ENCODE measurements around the gene KNTC1. TPM values are rescaled to one million over a fixed set of nuclear protein-coding genes. Genes with fewer than 3 reads are reported as not detected.

The KNTC1 gene
- total and polyA plus RNA-seq, 2 of the 13 experiments (the other 11 are each of a cell fraction or from before 2014, with no cell fraction given): 45.1 to 57.6 TPM

DNA sequence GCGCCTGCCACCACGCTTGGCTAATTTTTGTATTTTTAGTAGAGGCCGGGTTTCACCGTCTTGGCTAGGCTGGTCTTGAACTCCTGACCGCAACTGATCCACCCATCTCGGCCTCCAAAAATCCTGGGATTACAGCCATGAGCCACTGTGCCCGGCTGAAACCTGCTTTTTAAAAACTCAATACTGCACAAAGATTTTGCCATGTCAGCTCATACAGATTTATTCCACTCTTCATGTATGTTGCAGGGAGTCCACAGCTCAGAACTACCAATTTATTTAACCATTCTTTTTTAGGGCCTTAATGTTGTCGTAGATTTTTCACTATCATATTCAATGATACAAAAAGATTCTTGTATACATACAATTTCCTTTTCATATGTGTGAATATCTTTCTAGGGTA lies 46.3 kb upstream of the KNTC1 start:
- ATAC-seq (no peak), FAIRE-seq (no peak), DNase-seq (ENCODE audit: low spot score) (no peak)
- no peak overlapping the region for H3K4me2 ChIP-seq (ENCODE audit: low read depth, low read length)
- H3K9ac ChIP-seq (ENCODE audit: insufficient read depth, low read depth, low read length): no peak overlapping the region
- intact Hi-C loops (cut with micrococcal nuclease; ENCODE audit: unreplicated experiment): no loop called here
- 100% methylated on average over 8 of the region's 8 CpGs for WGBS (ENCODE audit: low lambda C conversion rate)
- H3K27me3 ChIP-seq (ENCODE audit: control insufficient read depth in 1 of 2, insufficient read depth in 2 of 2, low read length in 2 of 2): no peaks in the 10 kb centered on the region
- POLR2A ChIA-PET: no interaction called here
- CTCF ChIA-PET (ENCODE audit: low intra/inter-chr PET ratio, low total read pairs): no interaction called here
- no peaks in the 10 kb centered on the region for H3K79me2 ChIP-seq (ENCODE audit: insufficient read depth, low read length)
- BruUV-seq (replicated peaks): no TSS peak
- no peaks in the 10 kb centered on the region for H3K9me3 ChIP-seq (ENCODE audit: low read length)
- peak; percentile 69 for TF ChIP-seq MAFF (IDR thresholded peaks at IDR 0.05; ENCODE audit: low read depth, low read length)
- no peak for TF ChIP-seq CAMTA2 (CRISPR knock-in tag; IDR thresholded peaks at IDR 0.05; ENCODE audit: borderline replicate concordance)
- peak; percentile 59 to 77; a peak in 3 of 4 replicates for TF ChIP-seq MAFK (conservative IDR thresholded peaks at IDR 0.05 in 1 of 2, IDR thresholded peaks at IDR 0.05 in 1 of 2; ENCODE audit: low read length in 2 of 2)
- H3K4me1 ChIP-seq (ENCODE audit: insufficient read depth, low read length): peaks cover 14% of the 10 kb centered on the region
- no peak overlapping the region for H3K4me3 ChIP-seq (replicated peaks in 1 of 3; ENCODE audit: insufficient read depth in 1 of 3, low read depth in 2 of 3, low read length in 3 of 3)
- no peak overlapping the region for H3K27ac ChIP-seq (ENCODE audit: extremely low read length, insufficient read depth, low read length)
- in situ Hi-C loops (cut with HindIII; ENCODE audit: extremely low pct_ligation_motif_present, low pct_unique_long_range_greater_than_20kb): no loop called here
- no peak overlapping the region for H2AFZ ChIP-seq (ENCODE audit: low read length)
- H3K36me3 ChIP-seq (replicated peaks in 1 of 2; ENCODE audit: control insufficient read depth in 1 of 2, insufficient read depth in 2 of 2, low read length in 2 of 2): peaks cover 12 to 77% of the 10 kb centered on the region in 2 experiments
- no peaks in the 10 kb centered on the region for H4K20me1 ChIP-seq (ENCODE audit: insufficient read depth, low read length)

DNA sequence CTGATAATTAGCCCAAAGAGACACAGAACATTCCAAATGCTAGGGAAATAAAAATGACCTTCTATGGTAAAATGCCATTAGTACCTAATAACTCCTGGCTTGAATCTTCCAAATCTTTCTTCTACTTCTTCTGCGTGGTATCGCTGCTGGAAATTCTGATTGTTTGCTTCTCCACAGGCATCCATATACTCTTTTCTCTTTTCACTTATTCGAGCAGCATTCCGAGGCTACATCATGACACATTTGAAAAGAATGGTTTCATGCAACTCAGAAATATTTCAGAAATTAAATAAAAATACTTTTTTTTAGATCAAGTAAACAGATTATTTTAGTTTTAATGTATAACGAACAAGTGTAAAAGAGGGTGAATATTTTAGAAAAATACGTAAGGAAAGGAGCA lies 45.2 kb upstream of the KNTC1 start:
- H3K9me3 ChIP-seq (ENCODE audit: low read length): no peaks in the 10 kb centered on the region
- H3K4me3 ChIP-seq (replicated peaks in 1 of 3; ENCODE audit: insufficient read depth in 1 of 3, low read depth in 2 of 3, low read length in 3 of 3): no peak overlapping the region
- TF ChIP-seq ZNF572 (CRISPR knock-in tag; IDR thresholded peaks at IDR 0.05) (no peak), RFXANK (CRISPR knock-in tag; IDR thresholded peaks at IDR 0.05) (no peak), ZNF460 (CRISPR knock-in tag; IDR thresholded peaks at IDR 0.05; ENCODE audit: borderline replicate concordance) (no peak), ZNF768 (CRISPR knock-in tag; IDR thresholded peaks at IDR 0.05) (no peak), ZKSCAN5 (CRISPR knock-in tag; IDR thresholded peaks at IDR 0.05) (no peak), ZFP37 (CRISPR knock-in tag; IDR thresholded peaks at IDR 0.05; ENCODE audit: borderline replicate concordance) (no peak), HOXD1 (CRISPR knock-in tag; IDR thresholded peaks at IDR 0.05) (no peak), ZEB1 (IDR thresholded peaks at IDR 0.05; ENCODE audit: insufficient replicate concordance, low read depth) (no peak), ZNF124 (CRISPR knock-in tag; IDR thresholded peaks at IDR 0.05) (no peak), SMAD3 (CRISPR knock-in tag; IDR thresholded peaks at IDR 0.05) (no peak)
- TF ChIP-seq, protein P1, sequence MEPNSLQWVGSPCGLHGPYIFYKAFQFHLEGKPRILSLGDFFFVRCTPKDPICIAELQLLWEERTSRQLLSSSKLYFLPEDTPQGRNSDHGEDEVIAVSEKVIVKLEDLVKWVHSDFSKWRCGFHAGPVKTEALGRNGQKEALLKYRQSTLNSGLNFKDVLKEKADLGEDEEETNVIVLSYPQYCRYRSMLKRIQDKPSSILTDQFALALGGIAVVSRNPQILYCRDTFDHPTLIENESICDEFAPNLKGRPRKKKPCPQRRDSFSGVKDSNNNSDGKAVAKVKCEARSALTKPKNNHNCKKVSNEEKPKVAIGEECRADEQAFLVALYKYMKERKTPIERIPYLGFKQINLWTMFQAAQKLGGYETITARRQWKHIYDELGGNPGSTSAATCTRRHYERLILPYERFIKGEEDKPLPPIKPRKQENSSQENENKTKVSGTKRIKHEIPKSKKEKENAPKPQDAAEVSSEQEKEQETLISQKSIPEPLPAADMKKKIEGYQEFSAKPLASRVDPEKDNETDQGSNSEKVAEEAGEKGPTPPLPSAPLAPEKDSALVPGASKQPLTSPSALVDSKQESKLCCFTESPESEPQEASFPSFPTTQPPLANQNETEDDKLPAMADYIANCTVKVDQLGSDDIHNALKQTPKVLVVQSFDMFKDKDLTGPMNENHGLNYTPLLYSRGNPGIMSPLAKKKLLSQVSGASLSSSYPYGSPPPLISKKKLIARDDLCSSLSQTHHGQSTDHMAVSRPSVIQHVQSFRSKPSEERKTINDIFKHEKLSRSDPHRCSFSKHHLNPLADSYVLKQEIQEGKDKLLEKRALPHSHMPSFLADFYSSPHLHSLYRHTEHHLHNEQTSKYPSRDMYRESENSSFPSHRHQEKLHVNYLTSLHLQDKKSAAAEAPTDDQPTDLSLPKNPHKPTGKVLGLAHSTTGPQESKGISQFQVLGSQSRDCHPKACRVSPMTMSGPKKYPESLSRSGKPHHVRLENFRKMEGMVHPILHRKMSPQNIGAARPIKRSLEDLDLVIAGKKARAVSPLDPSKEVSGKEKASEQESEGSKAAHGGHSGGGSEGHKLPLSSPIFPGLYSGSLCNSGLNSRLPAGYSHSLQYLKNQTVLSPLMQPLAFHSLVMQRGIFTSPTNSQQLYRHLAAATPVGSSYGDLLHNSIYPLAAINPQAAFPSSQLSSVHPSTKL (CRISPR knock-in tag; IDR thresholded peaks at IDR 0.05): no peak
- TF ChIP-seq, protein P2, sequence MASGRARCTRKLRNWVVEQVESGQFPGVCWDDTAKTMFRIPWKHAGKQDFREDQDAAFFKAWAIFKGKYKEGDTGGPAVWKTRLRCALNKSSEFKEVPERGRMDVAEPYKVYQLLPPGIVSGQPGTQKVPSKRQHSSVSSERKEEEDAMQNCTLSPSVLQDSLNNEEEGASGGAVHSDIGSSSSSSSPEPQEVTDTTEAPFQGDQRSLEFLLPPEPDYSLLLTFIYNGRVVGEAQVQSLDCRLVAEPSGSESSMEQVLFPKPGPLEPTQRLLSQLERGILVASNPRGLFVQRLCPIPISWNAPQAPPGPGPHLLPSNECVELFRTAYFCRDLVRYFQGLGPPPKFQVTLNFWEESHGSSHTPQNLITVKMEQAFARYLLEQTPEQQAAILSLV (CRISPR knock-in tag; IDR thresholded peaks at IDR 0.05; ENCODE audit: borderline replicate concordance): no peak
- H3K27ac ChIP-seq (ENCODE audit: extremely low read length, insufficient read depth, low read length): no peak overlapping the region
- intact Hi-C loops (cut with micrococcal nuclease; ENCODE audit: unreplicated experiment): no loop called here
- FAIRE-seq (no peak), ATAC-seq (no peak), DNase-seq (ENCODE audit: low spot score) (no peak)
- H4K20me1 ChIP-seq (ENCODE audit: insufficient read depth, low read length): no peaks in the 10 kb centered on the region
- H3K4me2 ChIP-seq (ENCODE audit: low read depth, low read length): no peak overlapping the region
- H3K9ac ChIP-seq (ENCODE audit: insufficient read depth, low read depth, low read length): no peak overlapping the region
- ChIA-PET POLR2A (no interaction called here), CTCF (ENCODE audit: low intra/inter-chr PET ratio, low total read pairs) (no interaction called here)
- BruUV-seq (replicated peaks): no TSS peak
- H3K4me1 ChIP-seq (ENCODE audit: insufficient read depth, low read length): peaks cover 25% of the 10 kb centered on the region
- H2AFZ ChIP-seq (ENCODE audit: low read length): no peak overlapping the region
- peaks cover 7 to 69% of the 10 kb centered on the region in 2 experiments for H3K36me3 ChIP-seq (replicated peaks in 1 of 2; ENCODE audit: control insufficient read depth in 1 of 2, insufficient read depth in 2 of 2, low read length in 2 of 2)
- WGBS (ENCODE audit: low lambda C conversion rate): 98% methylated on average over 6 of the region's 6 CpGs
- peaks cover 2% of the 10 kb centered on the region for H3K79me2 ChIP-seq (ENCODE audit: insufficient read depth, low read length)
- in situ Hi-C loops (cut with HindIII; ENCODE audit: extremely low pct_ligation_motif_present, low pct_unique_long_range_greater_than_20kb): no loop called here
- H3K27me3 ChIP-seq (ENCODE audit: control insufficient read depth in 1 of 2, insufficient read depth in 2 of 2, low read length in 2 of 2): no peaks in the 10 kb centered on the region

Data from HepG2 (cell line).